ENCODE results near the gene CCDC8. TPM values are rescaled to one million over a fixed set of nuclear protein-coding genes. Genes with fewer than 3 reads are reported as not detected.
"Not testable (repeated sequence)": the region's sequence is repeated elsewhere in the genome, so short reads cannot be mapped to it uniquely, and the experiment has no call there.

CCDC8 gene
- total and polyA plus RNA-seq, 9 donors = 20.1 to 82.6 (median 59.5) TPM

DNA sequence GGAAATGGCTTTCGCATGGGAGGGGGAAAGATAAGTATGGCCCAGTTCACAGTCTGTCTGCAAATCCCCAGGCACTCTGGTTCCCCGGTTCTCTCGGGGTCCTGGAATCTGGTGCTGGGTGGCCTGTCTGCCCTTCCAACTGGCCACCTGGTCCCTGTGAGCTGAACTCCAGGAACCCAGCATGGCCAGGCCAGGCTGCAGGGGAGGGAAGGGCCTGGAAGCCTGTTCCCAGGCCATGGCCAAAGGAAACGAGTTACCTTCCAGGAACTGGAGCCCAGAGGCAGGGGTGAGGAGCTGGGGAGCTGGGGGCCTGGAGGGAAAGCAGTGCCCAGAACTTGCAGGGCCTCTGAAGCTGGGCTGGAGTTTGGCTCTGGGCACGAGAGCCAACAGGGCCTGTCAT is 34.5 kb upstream of the CCDC8 start:
- TF ChIP-seq EP300 (IDR thresholded peaks at IDR 0.05) = no peak
- Histone ChIP-seq H3K4me3 (no peak overlapping the region), H3K9me3 (no peaks in the 10 kb centered on the region), H3K27ac (peak overlapping the region in 1 of 2 donors; percentile 70), H3K4me1 (ENCODE audit: insufficient read depth) (peaks cover 4% of the 10 kb centered on the region), H3K36me3 (no peaks in the 10 kb centered on the region), H3K27me3 (no peaks in the 10 kb centered on the region)
- WGBS, 3 donors = 31 to 35% (median 32%) methylated on average over 5 of the region's 5 CpGs
- no peak for DNase-seq
- intact Hi-C loops (cut with DNase I) = no loop called here

DNA sequence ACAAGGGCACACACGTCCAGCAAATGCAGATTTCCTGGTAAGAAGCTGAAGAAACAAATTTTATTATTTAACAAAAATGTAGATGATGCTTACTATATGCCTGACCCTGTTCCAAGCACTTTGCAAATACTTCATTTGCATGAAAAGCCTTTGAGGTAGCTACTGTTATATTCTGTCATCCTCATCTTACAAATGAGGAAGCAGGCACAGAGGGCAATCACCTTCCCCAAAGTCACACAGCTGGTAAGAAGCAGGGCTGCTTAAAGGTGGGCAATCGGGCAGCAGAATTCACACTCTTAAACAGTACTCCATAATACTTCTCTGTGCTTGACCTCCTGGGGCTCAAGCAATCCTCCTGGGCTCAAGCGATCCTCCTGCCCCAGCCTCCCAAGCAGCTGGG is 33.6 kb upstream of the CCDC8 start:
- TF ChIP-seq, protein P1, sequence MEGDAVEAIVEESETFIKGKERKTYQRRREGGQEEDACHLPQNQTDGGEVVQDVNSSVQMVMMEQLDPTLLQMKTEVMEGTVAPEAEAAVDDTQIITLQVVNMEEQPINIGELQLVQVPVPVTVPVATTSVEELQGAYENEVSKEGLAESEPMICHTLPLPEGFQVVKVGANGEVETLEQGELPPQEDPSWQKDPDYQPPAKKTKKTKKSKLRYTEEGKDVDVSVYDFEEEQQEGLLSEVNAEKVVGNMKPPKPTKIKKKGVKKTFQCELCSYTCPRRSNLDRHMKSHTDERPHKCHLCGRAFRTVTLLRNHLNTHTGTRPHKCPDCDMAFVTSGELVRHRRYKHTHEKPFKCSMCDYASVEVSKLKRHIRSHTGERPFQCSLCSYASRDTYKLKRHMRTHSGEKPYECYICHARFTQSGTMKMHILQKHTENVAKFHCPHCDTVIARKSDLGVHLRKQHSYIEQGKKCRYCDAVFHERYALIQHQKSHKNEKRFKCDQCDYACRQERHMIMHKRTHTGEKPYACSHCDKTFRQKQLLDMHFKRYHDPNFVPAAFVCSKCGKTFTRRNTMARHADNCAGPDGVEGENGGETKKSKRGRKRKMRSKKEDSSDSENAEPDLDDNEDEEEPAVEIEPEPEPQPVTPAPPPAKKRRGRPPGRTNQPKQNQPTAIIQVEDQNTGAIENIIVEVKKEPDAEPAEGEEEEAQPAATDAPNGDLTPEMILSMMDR (IDR thresholded peaks at IDR 0.05) = no peak
- TF ChIP-seq POLR2A (IDR thresholded peaks at IDR 0.05) (no peak), EP300 (IDR thresholded peaks at IDR 0.05) (no peak)
- no peak for DNase-seq
- Histone ChIP-seq H3K4me3 (no peak overlapping the region), H3K4me1 (ENCODE audit: insufficient read depth) (peaks cover 11% of the 10 kb centered on the region), H3K27me3 (no peaks in the 10 kb centered on the region), H3K27ac (no peak overlapping the region), H3K9me3 (no peaks in the 10 kb centered on the region), H3K36me3 (no peaks in the 10 kb centered on the region)
- 61 to 62% (median 61%) methylated on average over 3 of the region's 3 CpGs for WGBS, 3 donors
- intact Hi-C loops (cut with DNase I) = no loop called here

DNA sequence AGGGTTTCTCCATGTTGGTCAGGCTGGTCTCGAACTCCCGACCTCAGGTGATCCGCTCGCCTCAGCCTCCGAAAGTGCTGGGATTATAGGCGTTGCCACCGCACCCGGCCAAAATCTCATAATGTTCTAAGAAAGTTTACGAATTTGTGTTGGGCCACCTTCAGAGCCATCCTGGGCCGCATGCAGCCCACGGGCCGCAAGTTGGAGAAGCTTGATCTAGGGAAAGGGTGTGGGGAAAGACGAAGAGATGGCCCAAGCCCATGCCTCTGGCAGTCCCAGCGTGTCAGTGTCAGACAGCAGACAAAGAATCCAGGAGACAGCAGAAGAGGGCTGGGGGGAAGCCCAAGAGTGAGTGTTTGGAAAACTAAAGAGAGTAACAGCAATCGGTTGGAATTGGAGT is 32.7 kb upstream of the CCDC8 start:
- Histone ChIP-seq H3K4me1 (ENCODE audit: insufficient read depth) (peaks cover 13% of the 10 kb centered on the region), H3K27ac (no peak overlapping the region), H3K27me3 (no peaks in the 10 kb centered on the region), H3K4me3 (no peak overlapping the region), H3K36me3 (no peaks in the 10 kb centered on the region), H3K9me3 (no peaks in the 10 kb centered on the region)
- TF ChIP-seq EP300 (IDR thresholded peaks at IDR 0.05) (no peak), POLR2A (IDR thresholded peaks at IDR 0.05) (no peak)
- TF ChIP-seq, protein P1 (IDR thresholded peaks at IDR 0.05) = no peak
- intact Hi-C loops (cut with DNase I) = no loop called here
- DNase-seq = no peak
- 84 to 87% (median 87%) methylated on average over 15 of the region's 15 CpGs for WGBS, 3 donors

DNA sequence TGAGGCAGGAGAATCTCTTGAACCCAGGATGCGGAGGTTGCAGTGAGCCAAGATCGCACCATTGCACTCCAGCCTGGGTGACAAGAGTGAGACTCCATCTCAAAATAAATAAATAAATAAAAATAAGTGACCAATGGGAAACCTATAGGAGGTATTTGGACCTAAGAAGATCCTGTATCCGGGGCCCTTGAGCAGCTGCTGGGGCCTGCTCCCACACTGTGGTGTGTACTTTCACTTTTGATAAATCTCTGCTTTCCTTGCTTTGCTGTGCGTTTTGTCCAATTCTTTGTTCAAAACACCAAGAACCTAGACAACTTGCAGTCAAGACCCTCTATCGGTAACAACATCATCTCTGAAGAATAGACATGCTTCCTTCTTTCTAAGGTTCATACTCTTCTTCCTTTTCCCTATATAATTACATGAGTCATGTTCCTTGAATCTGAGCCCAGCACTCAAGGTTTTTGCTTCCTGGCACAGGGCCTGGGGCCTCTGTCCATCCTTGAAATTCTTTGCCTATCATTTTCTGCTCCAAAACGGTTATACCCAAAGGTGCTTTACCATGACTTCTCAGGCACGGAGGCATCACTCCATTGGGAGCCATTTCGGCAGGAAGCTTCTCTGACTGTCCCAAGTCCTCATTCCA is 29.6 kb upstream of the CCDC8 start:
- Histone ChIP-seq H3K9me3 (no peaks in the 10 kb centered on the region), H3K4me1 (ENCODE audit: insufficient read depth) (peaks cover 13% of the 10 kb centered on the region), H3K27ac (peak overlapping the region in 1 of 2 donors; percentile 55), H3K4me3 (no peak overlapping the region), H3K36me3 (no peaks in the 10 kb centered on the region), H3K27me3 (no peaks in the 10 kb centered on the region)
- TF ChIP-seq EP300 (IDR thresholded peaks at IDR 0.05) (no peak), POLR2A (IDR thresholded peaks at IDR 0.05) (no peak)
- TF ChIP-seq, protein P1 (IDR thresholded peaks at IDR 0.05) = no peak
- peak; percentile 67 to 80 (median 70) for DNase-seq
- intact Hi-C loops (cut with DNase I) = no loop called here
- WGBS, 3 donors = 25 to 28% (median 25%) methylated on average over 8 of the region's 8 CpGs

DNA sequence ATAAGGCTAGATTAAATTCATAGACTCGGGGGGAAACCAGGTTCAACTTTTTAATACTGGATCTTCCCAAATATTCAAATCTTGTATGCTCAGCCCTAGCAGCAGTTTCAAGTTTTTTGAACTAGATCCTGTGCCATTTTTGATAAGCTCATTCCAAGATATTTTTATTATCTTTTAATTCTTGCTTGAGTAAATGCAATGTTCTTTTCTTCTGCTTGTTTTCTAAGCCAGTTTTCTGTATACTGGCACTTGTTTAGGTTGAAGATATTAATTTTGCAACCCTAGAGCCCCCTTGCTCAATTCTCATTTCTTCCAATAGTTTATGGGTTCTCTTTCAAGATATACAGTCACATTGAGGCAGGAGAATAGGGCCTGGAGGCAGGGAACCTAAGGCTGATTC is 28.5 kb upstream of the CCDC8 start:
- H3K27me3 ChIP-seq = no peaks in the 10 kb centered on the region
- no peaks in the 10 kb centered on the region for H3K9me3 ChIP-seq
- H3K4me1 ChIP-seq (ENCODE audit: insufficient read depth) = peaks cover 13% of the 10 kb centered on the region
- no peak for TF ChIP-seq EP300 (IDR thresholded peaks at IDR 0.05)
- TF ChIP-seq, protein P1 (IDR thresholded peaks at IDR 0.05) = no peak
- TF ChIP-seq POLR2A (IDR thresholded peaks at IDR 0.05) = no peak
- no peak for DNase-seq
- 5 to 10% (median 7%) methylated on average over 1 of the region's 1 CpG for WGBS, 3 donors
- H3K36me3 ChIP-seq = no peaks in the 10 kb centered on the region
- H3K4me3 ChIP-seq = no peak overlapping the region
- peak overlapping the region in 1 of 2 donors; percentile 55 for H3K27ac ChIP-seq
- intact Hi-C loops (cut with DNase I) = no loop called here

DNA sequence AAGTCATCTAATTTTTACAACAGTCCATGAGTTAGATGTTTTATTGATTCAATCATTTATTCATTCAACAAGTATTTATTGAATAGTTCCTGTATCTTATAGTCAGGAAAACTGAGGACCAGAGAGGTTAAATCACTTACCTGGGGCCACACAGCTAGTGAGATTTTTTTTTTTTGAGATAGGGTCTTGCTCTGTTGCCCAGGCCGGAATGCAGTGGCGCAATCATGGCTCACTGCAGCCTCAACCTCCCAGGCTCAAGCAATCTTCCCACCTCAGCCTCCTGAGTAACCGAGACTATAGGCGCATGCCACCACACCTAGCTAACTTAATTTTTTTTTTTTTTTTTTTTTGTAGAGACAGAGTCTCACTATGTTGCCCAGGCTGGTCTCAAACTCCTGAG is 22.3 kb upstream of the CCDC8 start:
- H3K4me3 ChIP-seq; intact Hi-C loops (cut with DNase I); H3K36me3 ChIP-seq; H3K9me3 ChIP-seq; DNase-seq; H3K4me1 ChIP-seq (ENCODE audit: insufficient read depth); H3K27me3 ChIP-seq; H3K27ac ChIP-seq: not testable (repeated sequence)
- WGBS, 3 donors = 92 to 96% (median 94%) methylated on average over 4 of the region's 4 CpGs
